Limb (tissue), 2 donors: ENCODE results near the gene GCSAM.

Source experiments
- DNase-seq, 2 donors: peaks; one replicate each; pipeline ENCODE4 v3.0.0-alpha.2; 2016; ENCODE audit errors: extremely low spot score in 2 of 2

Gene GCSAM

GRCh38 chr3:112129925-112130637 is 3.0 kb downstream of the GCSAM start:
- no peak for DNase-seq

- no peak for DNase-seq
These were observed 4.0 kb downstream of the GCSAM start for GRCh38 chr3:112128843-112129727.

- DNase-seq, result no peak
These were observed 5.2 kb downstream of the GCSAM start for GRCh38 chr3:112127522-112128494.

- DNase-seq, result no peak
These were observed 6.5 kb downstream of the GCSAM start for GRCh38 chr3:112126511-112126911.

GRCh38 chr3:112124907-112125607 is 8.0 kb downstream of the GCSAM start:
- DNase-seq, result no peak

- no peak for DNase-seq
These were observed 9.5 kb downstream of the GCSAM start for GRCh38 chr3:112123548-112123947.

GRCh38 chr3:112122870-112123269 is 10.2 kb downstream of the GCSAM start:
- DNase-seq, result no peak

GRCh38 chr3:112121577-112122547 is 11.2 kb downstream of the GCSAM start:
- DNase-seq, result no peak

- no peak for DNase-seq
These were observed 12.8 kb downstream of the GCSAM start for GRCh38 chr3:112119962-112120836.

- no peak for DNase-seq
These were observed 15.0 kb downstream of the GCSAM start for GRCh38 chr3:112117841-112118571.

GRCh38 chr3:112117415-112117814 is 15.6 kb downstream of the GCSAM start:
- DNase-seq, result no peak

- DNase-seq, result no peak
These were observed 16.3 kb downstream of the GCSAM start for GRCh38 chr3:112116748-112117186.

GRCh38 chr3:112115806-112116383 is 17.2 kb downstream of the GCSAM start:
- DNase-seq, result no peak

- DNase-seq, result no peak
These were observed 17.8 kb downstream of the GCSAM start for GRCh38 chr3:112115161-112115739.

- DNase-seq, result no peak
These were observed 18.4 kb downstream of the GCSAM start for GRCh38 chr3:112114576-112115160.

- DNase-seq, result no peak
These were observed 21.2 kb downstream of the GCSAM start for GRCh38 chr3:112111785-112112402.
